Endodermal cell (in vitro differentiated cells): ENCODE data around the gene MYL7. TPM values are rescaled to one million over a fixed set of nuclear protein-coding genes. Genes with fewer than 3 reads are reported as not detected.

Source experiments
- DNase-seq: peaks from one replicate; pipeline ENCODE4 v3.0.0-alpha.2; 2017
- H3K27ac ChIP-seq: 2 replicates; pipeline ENCODE4 v1.5.1; 2013; ENCODE audit warnings: mild to moderate bottlenecking, low read depth, low read length, moderate library complexity
- H3K27me3 ChIP-seq: 2 replicates; pipeline ENCODE4 v1.6.1; 2013; ENCODE audit warnings: mild to moderate bottlenecking, low read length, moderate library complexity; ENCODE audit not compliant: insufficient read depth, control insufficient read depth, poor library complexity, severe bottlenecking
- H3K36me3 ChIP-seq: 2 replicates; pipeline ENCODE4 v1.7.0; 2013; ENCODE audit warnings: mild to moderate bottlenecking, low read length, moderate library complexity; ENCODE audit not compliant: control insufficient read depth, insufficient read depth
- H3K4me1 ChIP-seq: one replicate; pipeline ENCODE4 v1.7.0; 2013; ENCODE audit warnings: low read length; ENCODE audit not compliant: control insufficient read depth, insufficient read depth
- H3K4me3 ChIP-seq: 2 replicates; pipeline ENCODE4 v1.5.1; 2013; ENCODE audit warnings: mild to moderate bottlenecking, low read length, moderate library complexity
- H3K9ac ChIP-seq: 2 replicates; pipeline ENCODE4 v1.6.1; 2013; ENCODE audit warnings: mild to moderate bottlenecking, low read length, moderate library complexity; ENCODE audit not compliant: poor library complexity, severe bottlenecking; ENCODE audit errors: extremely low read depth
- H3K9me3 ChIP-seq: 2 replicates; pipeline ENCODE4 v1.6.1; 2013; ENCODE audit warnings: mild to moderate bottlenecking, low read length, moderate library complexity; ENCODE audit not compliant: control insufficient read depth
- H3K27ac Mint-ChIP-seq: 2 replicates; pipeline ENCODE4 v1.8.0; 2020; ENCODE audit warnings: mixed read lengths
- H3K27me3 Mint-ChIP-seq: 2 replicates; pipeline ENCODE4 v1.8.0; 2021; ENCODE audit warnings: mild to moderate bottlenecking, mixed read lengths; ENCODE audit not compliant: insufficient read depth
- H3K36me3 Mint-ChIP-seq: 2 replicates; pipeline ENCODE4 v1.8.0; 2020; ENCODE audit warnings: low read depth, mixed read lengths
- H3K4me1 Mint-ChIP-seq: 2 replicates; pipeline ENCODE4 v1.8.0; 2020; ENCODE audit warnings: mixed read lengths
- H3K4me3 Mint-ChIP-seq: 2 replicates; pipeline ENCODE4 v1.8.0; 2020; ENCODE audit warnings: mild to moderate bottlenecking, moderate library complexity, mixed read lengths
- H3K9me3 Mint-ChIP-seq: 2 replicates; pipeline ENCODE4 v1.8.0; 2020; ENCODE audit warnings: mild to moderate bottlenecking, mixed read lengths
- WGBS, 2 experiments: methylation state at CpG; one replicate each; pipeline versions ENCODE4 v1.1.5 to v1.1.7; 2013; ENCODE audit warnings: missing lambda C conversion rate in 2 of 2, mixed read lengths in 1 of 2; ENCODE audit not compliant: insufficient coverage in 1 of 2, insufficient read length in 1 of 2; 5-methylcytosine and 5-hydroxymethylcytosine counted together
- total RNA-seq, 2 donors: library from RNA; stranded (reverse); fragmentation: NEBNext Ultra II Directional in 1 of 2; extraction: Animal tissue kit (Norgen Biotek cat#: 25700) in 1 of 2; gene quantifications; 2 replicates in 1 of 2; 3 replicates in 1 of 2; pipeline ENCODE4 v1.2.1, GENCODE V29; 2021
- TF ChIP-seq, protein P1 (sequence below): fragments of 200-600 bp; sonication (generic); conservative IDR thresholded peaks from 2 replicates; pipeline ENCODE4 v1.5.0; 2021; ENCODE audit warnings: antibody characterized with exemption, mild to moderate bottlenecking

The MYL7 gene
- total RNA-seq, 2 donors from 2014 or later, result 115 to 120 TPM

DNA sequence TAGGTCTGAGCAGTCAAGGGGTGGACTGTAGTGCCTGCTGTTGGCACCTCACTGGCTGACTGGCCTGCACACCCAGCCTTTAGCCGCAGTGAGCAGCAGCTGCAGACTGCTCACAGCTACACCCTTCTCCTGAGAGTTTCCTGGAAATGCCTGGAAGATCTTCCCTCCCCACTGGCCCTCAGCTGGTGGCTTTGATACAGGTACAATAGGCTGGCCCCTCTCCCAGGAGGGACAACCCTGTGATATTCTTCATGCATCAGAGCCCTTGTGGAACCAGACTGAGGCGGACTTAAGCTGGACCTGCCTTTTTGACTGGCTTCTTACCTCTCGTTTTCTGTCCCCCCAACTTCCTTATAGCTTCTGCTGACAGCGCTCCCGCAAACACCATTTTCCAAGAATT is 41.7 kb upstream of the MYL7 start:
- Mint-ChIP-seq H3K9me3 (peaks cover 13% of the 10 kb centered on the region), H3K4me1 (peaks cover 5% of the 10 kb centered on the region), H3K36me3 (no peaks in the 10 kb centered on the region), H3K27me3 (peaks cover 19% of the 10 kb centered on the region), H3K27ac (no peak overlapping the region), H3K4me3 (no peak overlapping the region)
- no peak overlapping the region for H3K4me3 ChIP-seq
- WGBS, 2 experiments, result 80 to 85% methylated on average over 5 of the region's 5 CpGs
- TF ChIP-seq, protein P1, sequence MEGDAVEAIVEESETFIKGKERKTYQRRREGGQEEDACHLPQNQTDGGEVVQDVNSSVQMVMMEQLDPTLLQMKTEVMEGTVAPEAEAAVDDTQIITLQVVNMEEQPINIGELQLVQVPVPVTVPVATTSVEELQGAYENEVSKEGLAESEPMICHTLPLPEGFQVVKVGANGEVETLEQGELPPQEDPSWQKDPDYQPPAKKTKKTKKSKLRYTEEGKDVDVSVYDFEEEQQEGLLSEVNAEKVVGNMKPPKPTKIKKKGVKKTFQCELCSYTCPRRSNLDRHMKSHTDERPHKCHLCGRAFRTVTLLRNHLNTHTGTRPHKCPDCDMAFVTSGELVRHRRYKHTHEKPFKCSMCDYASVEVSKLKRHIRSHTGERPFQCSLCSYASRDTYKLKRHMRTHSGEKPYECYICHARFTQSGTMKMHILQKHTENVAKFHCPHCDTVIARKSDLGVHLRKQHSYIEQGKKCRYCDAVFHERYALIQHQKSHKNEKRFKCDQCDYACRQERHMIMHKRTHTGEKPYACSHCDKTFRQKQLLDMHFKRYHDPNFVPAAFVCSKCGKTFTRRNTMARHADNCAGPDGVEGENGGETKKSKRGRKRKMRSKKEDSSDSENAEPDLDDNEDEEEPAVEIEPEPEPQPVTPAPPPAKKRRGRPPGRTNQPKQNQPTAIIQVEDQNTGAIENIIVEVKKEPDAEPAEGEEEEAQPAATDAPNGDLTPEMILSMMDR, result no peak
- peak; percentile 33 for DNase-seq
- no peak overlapping the region for H3K9ac ChIP-seq
- no peaks in the 10 kb centered on the region for H3K36me3 ChIP-seq
- no peak overlapping the region for H3K27ac ChIP-seq
- H3K4me1 ChIP-seq, result peaks cover 2% of the 10 kb centered on the region
- no peaks in the 10 kb centered on the region for H3K27me3 ChIP-seq
- H3K9me3 ChIP-seq, result peaks cover 7% of the 10 kb centered on the region

DNA sequence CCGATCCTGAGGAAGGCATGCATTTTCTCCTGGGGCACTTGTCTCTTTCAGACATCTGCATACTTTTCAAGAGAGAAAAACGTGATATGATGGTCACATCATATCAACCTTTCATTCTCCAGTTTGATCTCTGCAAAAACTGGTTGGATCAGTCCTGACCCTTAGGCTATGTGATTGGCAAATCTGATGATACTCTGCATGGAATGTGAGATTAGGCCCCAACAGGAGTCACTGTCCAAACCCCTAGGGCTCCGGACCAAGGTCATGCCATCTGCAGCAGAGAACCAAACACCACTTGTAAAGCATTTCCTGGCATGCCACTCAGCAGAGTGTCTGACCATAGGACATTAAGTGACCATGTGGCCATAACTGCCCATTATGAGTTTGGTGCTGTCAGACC is 39.5 kb upstream of the MYL7 start:
- no peak for DNase-seq
- peaks cover 8% of the 10 kb centered on the region for H3K4me1 Mint-ChIP-seq
- whole genome bisulfite sequencing, 2 experiments, result 83 to 86% methylated on average over 1 to 3 of the region's 3 CpGs
- H3K4me3 Mint-ChIP-seq, result no peak overlapping the region
- Histone ChIP-seq H3K9me3 (peaks cover 7% of the 10 kb centered on the region), H3K27me3 (no peaks in the 10 kb centered on the region), H3K4me1 (peaks cover 2% of the 10 kb centered on the region), H3K36me3 (no peaks in the 10 kb centered on the region), H3K27ac (no peak overlapping the region), H3K4me3 (no peak overlapping the region), H3K9ac (no peak overlapping the region)
- peaks cover 19% of the 10 kb centered on the region for H3K27me3 Mint-ChIP-seq
- TF ChIP-seq, protein P1, result no peak
- H3K27ac Mint-ChIP-seq, result no peak overlapping the region
- no peaks in the 10 kb centered on the region for H3K36me3 Mint-ChIP-seq
- peaks cover 13% of the 10 kb centered on the region for H3K9me3 Mint-ChIP-seq

DNA sequence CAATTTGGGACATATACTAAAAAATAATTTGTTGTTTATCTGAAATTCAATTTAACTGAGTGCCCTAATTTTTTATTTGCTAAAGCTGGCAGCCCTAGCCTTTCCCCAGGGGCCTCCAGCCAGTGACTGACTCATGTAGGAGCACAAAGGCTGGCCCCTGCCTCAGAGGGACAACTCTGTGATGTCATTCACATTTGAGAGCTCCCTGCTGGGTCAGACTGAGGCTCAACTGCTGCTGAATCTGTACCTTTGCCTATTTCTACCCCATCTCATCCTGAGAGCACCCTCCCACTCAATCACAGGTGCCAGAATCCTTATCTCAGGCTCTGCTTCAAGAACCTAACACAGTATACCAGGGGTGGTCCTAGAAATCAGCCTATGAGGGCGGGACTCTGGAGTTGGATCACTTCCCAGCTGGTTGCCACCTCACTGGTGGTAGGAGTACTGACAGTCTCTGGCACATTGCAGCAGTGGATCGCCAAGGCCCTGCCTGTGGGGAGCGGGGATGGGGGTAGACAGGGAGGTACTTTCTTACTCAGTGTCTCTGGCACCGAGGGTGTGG is 36.5 kb upstream of the MYL7 start:
- H3K27ac ChIP-seq, result no peak overlapping the region
- H3K9ac ChIP-seq, result no peak overlapping the region
- Mint-ChIP-seq H3K27ac (no peak overlapping the region), H3K4me1 (peaks cover 4% of the 10 kb centered on the region), H3K9me3 (peaks cover 6% of the 10 kb centered on the region), H3K36me3 (no peaks in the 10 kb centered on the region), H3K4me3 (no peak overlapping the region), H3K27me3 (peaks cover 24% of the 10 kb centered on the region)
- WGBS, 2 experiments, result 83 to 87% methylated on average over 1 to 4 of the region's 4 CpGs
- peak; percentile 58 for DNase-seq
- TF ChIP-seq, protein P1, result no peak
- peaks cover 2% of the 10 kb centered on the region for H3K9me3 ChIP-seq
- H3K27me3 ChIP-seq, result peaks cover 4% of the 10 kb centered on the region
- no peaks in the 10 kb centered on the region for H3K4me1 ChIP-seq
- no peak overlapping the region for H3K4me3 ChIP-seq
- H3K36me3 ChIP-seq, result no peaks in the 10 kb centered on the region
